Renal cortical epithelial cell (primary cell): ENCODE data around the gene TPO. TPM values are rescaled to one million over a fixed set of nuclear protein-coding genes. Genes with fewer than 3 reads are reported as not detected.
"Not testable (repeated sequence)": the region's sequence is repeated elsewhere in the genome, so short reads cannot be mapped to it uniquely, and the experiment has no call there.

ENCODE experiments used
- DNase-seq: peaks from one replicate; pipeline ENCODE4 v3.0.0-alpha.2; 2011; ENCODE audit warnings: low read depth
- total RNA-seq: library from RNA; depleted of rRNA; stranded (reverse); fragments of >200 nt; gene quantifications from 2 replicates; pipeline ENCODE4 v1.2.3, GENCODE V29; 2014

TPO gene
- total RNA-seq, 1 donor from 2014 or later: not detected

DNA sequence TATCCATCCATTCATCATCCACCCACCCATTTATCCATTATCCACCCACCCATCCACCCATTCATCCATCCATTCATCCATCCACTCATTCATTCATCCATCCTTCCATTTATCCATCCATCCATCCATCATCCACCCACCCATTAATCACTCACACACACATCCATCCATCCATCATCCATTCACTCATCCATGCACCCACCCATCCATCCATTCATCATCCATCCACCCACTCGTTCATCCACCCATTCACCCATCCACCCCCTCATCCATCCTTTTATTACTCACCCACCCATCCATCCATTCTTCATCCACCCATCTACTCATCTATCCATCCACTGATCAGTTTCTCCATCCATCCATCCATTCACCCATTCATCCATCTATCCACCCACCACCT, 8.1 kb upstream of the TPO start:
- DNase-seq: no peak

DNA sequence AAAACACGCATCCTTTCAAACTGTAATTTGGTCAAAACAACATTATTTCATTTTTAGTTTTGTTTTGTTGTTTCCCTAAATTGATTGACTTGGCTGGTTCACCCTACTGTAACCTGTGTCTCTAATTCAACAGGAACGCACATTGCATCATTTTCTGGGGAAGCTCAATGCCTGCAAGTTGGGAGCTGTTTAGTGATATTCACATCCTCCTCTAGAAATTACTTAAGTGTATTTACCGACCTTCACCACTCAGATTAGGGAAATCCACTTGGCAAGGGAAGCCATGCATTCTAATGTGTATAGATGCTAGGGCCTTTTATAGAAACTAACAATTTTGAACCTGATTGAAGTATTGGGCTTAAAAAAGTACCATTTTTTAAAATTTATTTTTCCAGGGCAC, 7.3 kb upstream of the TPO start:
- DNase-seq: no peak

DNA sequence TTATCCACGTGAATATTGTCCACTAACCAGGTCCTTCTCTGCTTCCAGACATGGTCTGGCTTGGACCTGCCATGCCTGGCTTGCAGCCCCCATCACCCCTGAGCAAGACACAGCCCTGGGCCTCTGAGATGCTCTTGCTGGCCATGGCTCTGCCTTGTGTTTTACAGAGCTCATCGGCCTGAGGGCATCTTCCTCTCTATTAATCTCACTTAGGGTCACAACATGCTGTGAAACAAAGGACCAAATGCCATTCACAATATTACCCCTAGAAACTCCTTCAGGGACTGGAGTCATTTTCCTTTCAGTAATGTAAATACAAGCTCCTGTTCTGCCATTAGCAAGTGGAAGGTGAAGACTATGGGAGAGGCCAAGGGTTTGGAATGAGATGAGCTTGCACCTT, 6.8 kb upstream of the TPO start:
- no peak for DNase-seq

DNA sequence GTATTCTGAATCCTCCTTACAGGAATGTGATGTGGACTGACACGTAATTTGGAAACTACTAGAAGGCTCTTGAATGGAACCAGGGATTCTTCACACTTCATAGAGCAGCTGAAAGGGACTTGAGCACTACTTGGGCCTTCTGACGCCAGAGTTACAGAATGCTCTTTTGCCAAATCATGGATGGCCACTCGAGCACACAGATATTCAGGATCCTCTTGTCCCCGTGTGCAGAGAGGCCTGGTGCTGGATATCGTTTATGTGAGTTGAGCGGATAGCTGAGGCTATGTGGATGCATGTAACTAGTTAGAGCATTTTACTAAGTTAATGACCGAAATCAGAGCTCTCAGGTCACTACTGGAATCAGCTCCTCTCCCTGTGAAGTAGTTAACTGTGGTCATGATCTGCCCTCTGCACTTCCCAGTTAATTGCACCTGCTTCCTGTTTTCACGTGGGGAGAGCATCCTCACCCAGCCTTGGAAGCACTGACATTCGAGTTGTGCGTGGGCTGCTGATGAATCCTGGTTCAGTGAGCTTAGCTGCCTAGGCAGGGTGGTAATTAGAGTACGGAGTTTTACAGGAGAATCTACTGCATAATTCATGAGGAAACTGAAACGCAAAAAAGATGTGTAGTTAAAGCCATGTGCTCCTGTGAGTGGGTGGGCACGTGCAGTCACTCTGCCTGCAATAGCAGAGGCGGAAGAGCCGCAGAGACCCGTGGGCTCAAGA, 5.2 kb upstream of the TPO start:
- no peak for DNase-seq

DNA sequence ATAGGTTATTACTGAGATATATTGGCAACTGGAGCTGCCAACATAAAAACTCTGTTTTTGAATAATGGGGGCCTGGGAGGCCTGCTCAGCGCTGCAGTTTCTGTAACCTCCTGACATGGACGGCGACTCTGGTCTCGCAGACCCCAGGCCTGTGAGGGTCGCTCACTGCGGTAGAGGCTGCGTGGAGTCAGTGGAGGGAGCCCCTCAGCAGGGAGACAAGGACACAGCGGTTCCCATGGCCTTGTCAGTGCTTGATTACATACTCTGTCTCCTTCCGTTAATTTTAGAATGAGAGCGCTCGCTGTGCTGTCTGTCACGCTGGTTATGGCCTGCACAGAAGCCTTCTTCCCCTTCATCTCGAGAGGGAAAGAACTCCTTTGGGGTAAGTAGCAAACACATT, 858 bp downstream of the TPO start:
- DNase-seq: no peak

DNA sequence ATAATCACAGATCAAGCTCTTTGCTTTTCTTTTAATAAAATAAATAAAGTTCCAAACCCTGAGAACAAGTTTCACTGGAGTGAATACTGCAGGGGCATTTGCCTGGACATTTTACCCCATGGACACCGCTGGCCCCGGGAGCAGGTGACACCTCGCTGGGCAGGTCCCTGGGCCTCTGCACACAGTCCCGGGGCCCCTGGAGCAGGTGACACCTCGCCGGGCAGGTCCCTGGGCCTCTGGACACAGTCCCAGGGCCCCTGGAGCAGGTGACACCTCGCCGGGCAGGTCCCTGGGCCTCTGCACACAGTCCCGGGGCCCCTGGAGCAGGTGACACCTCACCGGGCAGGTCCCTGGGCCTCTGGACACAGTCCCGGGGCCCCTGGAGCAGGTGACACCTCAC, 1.6 kb downstream of the TPO start:
- DNase-seq: not testable (repeated sequence)

DNA sequence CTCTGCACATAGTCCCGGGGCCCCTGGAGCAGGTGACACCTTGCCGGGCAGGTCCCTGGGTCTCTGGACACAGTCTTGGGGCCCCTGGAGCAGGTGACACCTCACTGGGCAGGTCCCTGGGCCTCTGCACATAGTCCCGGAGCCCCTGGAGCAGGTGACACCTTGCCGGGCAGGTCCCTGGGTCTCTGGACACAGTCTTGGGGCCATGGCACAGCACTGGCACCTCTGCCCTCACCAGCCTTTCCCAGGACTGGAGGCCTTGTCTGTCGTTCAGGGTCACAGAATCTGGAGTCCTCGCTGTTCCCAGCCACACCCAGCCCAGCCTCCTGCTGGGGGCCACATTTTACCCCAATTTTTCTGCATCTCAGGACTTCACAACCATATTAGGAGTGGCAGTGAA, 2.2 kb downstream of the TPO start:
- no peak for DNase-seq

DNA sequence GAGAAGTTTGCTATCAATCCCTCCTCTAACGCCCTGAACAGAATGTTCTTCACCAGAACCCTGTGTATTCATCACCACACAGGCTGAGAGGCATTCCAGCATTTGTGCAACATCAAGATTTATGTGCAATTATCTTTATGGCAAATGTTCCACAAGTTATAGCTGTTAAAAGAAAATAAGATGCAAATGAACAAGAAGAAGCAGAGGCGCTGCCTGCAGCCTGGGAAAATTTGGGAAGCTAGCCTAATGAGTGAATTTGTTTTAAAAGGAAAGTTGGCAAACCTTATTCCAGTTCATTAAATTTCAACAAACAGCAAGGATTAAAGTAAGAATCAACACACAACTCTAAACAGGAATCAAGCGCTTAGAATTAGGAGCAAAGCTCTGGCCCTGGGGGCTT, 5.3 kb downstream of the TPO start:
- DNase-seq: no peak

DNA sequence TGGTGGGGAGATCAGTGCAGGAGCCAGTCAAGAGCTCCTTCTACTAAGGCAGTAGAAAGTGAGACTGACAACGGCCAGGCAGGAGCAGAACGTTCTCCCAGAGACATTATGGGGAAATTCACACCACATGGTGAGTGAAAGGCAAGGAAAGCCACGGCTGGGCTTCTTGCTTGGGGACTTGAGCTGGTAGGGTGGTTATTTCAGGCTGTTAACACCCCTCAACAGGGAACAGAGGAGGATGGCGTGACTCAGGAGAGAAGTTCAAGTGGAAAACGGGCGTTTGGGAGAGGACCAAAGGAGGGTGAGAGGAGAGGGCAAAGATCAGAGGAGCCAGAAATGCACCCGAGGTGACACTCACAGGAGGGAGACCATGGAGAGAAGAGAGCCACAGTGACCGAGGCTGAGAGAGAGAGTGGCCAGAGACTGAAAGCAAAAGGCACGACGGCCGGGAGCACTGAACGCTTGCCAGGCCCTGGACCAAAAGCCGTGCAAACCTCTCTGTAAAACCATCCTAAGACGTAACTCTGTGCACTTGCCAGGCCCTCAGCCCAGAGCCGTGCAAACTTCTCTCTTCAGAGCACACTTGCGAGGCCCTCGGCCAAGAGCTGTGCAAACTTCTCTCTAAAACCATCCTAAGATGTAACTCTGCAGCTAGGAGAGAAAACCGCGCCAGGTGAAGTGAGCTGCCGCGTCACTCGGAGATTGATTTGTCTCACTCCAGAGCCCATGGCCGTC, 7.7 kb downstream of the TPO start:
- DNase-seq: no peak

DNA sequence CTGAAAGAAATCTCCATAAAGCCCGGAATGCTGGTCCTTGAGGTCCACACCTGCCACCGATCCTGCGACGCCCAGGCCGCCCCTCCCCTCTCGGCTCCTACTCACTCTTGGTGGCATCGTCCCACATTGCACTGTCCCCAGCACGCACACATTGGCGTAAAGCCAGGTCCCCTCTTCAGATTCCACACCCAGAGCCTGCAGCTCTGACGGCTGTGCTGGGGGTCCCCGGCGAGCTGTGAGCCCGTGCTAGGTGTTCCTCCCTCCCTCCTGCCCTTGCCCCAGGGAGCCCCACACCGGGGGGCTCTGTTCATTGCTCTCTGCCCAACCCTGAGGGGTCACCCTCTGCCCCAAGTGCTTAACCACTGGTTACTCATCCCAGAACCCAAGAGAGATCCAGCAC, 8.5 kb downstream of the TPO start:
- no peak for DNase-seq

DNA sequence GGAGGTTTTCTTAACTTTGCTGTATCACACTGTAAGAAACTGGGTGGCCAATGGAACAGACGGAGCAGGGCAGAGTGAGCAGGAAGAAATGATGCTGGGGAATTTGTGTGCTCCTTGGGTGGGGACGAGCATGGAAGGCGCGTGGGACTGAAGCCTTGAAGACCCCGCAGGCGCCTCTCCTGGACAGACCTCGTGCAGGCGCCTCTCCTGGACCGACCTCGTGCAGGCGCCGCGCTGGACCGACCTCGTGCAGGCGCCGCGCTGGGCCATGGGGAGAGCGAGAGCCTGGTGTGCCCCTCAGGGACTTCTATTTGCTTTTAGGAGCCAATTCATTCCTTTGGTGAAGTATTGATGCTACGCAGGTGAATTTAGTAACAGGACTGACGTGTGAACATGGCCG, 8.9 kb downstream of the TPO start:
- DNase-seq: no peak

DNA sequence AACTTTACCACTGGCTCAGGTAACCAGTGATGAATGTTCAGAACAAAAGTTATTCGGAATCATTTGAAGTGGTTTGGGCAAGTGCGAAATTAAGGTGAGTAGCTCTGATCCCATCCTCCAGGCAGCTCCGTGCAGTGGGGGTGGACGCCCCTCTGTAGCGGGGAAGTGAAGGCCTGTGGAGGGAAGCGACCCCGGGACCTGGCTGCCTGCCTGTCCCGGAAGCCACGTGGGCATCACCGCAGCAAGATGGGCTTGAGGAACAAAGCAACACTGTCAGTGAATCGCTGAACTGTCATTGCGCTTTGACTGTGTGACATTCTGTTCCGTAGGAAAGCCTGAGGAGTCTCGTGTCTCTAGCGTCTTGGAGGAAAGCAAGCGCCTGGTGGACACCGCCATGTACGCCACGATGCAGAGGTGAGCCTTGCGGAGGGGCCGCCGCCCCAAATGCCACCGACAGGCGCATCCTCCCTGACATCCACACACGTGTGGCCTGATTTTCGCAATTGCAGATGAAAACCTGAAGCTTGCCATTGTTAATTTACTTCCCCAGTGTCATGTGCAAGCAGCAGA, 9.5 kb downstream of the TPO start:
- DNase-seq: no peak

DNA sequence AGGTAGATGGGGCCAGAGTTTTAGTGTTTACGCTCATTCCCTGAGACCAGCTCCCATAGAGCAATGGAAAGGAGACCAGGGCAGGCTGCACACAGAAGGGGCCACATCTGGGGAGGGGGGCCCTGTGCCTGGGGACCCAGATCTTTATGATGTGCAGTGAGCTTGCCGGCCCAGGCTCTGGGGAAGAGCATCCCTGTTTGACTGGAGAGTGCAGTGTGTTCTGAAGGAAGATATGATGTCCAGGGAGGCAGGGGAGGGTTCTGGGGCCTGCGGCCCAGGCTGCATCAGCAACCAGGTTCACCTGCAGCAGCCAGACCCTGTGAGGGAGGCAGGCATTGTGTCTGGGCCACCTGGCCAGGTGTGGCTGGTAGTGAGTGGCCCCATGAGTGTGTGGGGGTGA, 13.8 kb downstream of the TPO start:
- no peak for DNase-seq

DNA sequence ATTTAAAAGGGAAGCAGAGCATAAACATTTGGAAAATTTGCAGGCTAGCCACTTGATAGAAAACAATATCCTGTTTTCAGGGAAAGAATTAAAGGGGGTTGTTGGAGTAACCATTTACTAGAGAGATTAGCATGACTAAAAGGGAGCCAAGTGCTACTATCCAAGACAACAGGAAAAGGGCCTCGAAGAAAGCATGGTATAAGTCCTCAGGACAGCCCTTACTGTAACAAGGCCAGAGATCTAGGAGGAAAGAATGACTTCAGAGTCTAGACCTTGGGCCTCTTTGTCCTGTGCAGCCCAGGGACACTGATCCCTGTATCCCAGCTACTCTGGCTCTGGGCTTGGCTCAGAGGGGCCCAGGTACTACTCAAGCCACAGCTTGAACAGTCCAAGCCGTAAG, 16.6 kb downstream of the TPO start:
- no peak for DNase-seq

DNA sequence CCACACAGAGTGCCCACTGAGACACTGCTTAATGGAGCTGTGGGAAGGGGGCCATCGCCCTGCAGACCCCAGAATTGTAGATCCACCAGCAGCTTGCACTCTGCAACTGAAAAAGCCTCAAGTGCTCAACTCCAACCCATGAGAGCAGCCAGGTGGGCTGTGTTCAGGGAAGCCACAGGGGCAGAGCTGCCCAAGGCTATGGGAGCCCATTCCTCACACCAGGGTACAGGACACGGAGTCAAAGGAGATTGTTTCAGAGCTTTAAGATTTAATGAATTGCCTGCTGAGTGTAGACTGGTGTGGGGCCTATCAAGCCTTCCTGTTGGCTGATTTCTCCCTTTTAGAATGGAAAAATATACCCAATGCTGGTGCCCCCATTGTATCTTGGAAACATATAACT, 17.2 kb downstream of the TPO start:
- DNase-seq: no peak

DNA sequence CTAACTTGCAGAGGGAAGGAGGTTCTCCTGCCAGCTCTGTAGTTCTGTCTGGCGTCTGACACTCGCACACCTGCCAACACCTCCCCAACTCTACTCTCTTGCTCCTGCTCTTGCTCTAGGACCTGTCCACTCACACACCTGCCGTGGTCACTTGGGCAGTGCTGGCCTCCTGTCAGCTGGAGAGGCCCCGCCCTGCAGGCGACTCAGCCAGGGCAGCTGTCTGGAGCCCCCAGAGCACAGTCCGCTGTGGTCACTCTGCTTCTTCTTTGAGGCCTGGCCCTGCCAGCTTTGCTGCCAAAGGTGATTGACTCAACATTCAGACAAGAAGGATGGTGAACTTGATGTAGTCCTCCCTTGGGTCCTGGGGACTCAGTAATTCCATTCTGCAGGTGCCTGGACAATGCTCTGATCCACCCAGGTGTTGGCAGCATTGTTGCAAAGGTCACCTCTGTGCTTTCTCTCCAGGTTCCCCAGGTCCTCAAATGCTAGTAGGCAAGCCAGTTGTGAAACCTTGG, 18.7 kb downstream of the TPO start:
- DNase-seq: no peak

DNA sequence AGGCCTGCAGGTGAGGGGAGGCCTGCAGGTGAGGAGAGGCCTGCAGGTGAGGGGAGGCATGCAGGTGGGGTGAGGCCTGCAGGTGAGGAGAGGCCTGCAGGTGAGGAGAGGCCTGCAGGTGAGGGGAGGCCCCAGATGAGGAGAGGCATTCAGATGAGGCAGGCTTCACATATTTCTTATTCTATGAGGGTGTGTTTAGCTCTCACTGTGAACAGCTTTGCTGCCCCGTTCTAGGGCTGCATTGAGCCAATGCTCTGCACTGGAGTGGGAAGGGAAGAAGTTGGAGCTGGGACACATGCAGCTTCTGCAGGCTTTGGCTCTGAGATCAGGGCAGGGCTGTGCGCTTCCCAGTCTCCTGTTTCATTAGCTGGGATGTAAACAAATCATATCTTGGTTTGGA, 19.5 kb downstream of the TPO start:
- DNase-seq: no peak

DNA sequence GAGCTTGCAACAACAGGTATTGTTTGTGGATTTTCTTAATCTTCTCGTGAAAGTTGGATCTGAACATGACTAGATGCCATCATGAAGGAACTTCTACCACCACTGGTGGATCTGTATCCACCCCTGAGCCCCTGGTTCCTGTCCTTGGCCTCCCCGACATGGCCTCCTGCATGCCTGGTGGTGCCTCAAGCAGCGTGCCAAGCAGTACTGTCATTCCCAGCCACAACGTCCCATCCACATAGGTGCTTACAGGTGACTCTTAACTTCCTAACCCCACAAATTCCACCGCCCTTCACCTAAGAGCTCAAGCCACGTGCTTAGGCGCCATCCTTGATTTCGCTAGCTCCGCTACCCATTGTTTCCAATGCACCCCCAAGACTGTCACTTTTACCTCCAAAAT, 23.1 kb downstream of the TPO start:
- no peak for DNase-seq

DNA sequence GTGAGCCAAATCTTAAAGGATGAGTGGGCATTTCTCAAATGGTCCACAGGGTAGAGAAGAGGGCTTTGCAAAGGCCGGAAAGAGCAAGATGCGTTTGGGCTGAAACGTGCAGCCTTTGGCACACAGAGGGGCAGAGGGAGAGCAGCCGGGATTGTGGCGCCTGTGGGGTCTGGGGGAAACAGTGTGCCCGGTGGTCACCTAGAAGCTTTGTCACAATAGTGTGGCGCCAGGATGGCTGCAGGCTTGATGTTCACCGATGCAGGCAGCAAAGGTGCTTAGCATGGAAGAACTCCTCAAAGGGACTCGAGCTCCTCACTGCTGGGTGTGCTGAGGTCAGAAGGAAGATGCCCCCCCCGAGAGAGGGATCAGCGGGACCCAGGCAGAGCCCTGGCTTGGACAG, 23.8 kb downstream of the TPO start:
- no peak for DNase-seq

DNA sequence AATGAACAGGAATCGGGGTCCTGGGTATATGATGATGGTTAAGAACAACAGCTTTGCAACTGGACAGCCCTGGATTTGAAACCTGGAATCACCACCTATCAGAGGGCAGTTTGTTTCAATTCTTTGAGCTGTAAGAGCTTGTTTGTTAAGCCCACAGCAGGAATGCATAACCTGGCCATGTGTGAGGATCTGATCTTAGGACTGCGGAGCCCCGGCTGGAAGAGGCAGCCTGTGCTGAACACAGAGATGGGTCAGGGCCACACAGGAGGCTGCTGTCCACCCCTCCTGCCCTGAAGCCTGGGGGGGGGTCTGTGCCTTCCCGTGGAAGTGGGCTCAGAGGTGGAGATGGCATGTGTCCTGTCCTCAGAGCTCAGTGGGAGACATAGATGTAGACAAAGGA, 24.3 kb downstream of the TPO start:
- no peak for DNase-seq

DNA sequence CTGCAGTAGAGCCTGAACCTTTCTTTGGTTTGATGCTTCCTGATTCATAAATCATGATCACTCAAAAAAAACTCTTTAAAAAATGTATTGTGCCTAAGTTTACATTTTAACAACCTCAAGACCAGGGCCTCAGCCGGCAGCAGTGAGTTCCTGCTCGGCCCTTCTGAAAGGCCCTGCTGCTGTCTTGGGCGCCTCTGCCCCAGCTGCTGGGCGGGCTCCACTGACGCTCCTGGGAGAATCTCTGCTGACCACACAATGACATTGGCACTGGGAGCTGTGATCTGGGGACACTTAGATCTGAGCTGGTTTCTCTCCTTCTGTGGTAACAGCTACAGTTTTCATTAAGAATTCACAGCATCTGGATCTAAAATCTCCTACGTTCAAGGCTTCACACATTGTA, 25.7 kb downstream of the TPO start:
- no peak for DNase-seq

DNA sequence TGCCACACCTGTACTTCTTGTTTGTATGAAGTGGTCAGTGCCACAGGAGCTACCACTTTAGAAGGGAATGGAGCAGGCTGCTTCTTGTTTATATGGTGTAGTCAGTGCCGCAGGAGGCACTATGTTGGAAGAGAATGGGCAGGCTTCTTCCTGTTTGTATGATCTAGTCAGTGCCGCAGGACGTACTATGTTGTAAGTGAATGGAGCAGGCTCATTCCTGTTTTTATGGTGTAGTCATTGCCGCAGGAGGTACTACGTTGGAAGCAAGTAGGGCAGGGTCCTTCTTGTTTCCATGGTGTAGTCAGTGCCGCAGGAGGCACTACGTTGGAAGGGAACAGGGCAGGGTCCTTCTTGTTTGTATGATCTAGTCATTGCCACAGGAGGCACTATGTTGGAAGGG, 27.3 kb downstream of the TPO start:
- DNase-seq: no peak

DNA sequence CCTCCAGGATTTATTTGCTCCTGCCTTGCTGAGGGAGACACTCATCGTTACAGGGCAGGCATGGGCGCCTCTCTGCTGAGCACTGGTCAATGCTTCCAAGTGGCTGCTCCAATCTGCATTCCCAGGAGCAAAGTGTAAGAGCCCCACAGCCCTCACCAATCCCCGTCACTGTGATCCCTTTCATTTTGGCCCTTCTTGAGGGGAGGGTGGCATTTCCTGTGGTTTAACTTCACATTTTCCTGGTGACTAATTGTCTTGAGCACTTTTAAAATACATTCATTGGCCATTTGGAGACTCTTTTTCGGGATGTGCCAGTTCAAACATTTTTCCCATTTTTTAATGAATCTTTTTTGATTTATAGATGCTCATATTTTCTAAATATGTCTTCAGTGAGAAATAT, 33.0 kb downstream of the TPO start:
- DNase-seq: no peak
